K562 (cell line): ENCODE results near the gene SAMD14. TPM values are rescaled to one million over a fixed set of nuclear protein-coding genes. Genes with fewer than 3 reads are reported as not detected.
A peak's percentile ranks its signal among the peaks of the same experiment; 100 is the strongest.

ENCODE experiments used
- ARID4B ChIP-seq: sonication (generic); formaldehyde crosslinking; IDR thresholded peaks from 2 replicates; pipeline ENCODE4 v1.8.0; 2022; ENCODE audit warnings: mild to moderate bottlenecking, missing genetic modification reagents
- CXXC5 ChIP-seq: fragments of 250-450 bp; sonication (Bioruptor Pico); IDR thresholded peaks from 2 replicates; pipeline ENCODE4 v1.8.0; 2022; ENCODE audit warnings: inconsistent platforms, mild to moderate bottlenecking, moderate library complexity
- HNRNPL ChIP-seq: fragments of 200-400 bp; formaldehyde crosslinking; IDR thresholded peaks from 2 replicates; pipeline ENCODE4 v1.6.1; 2017; ENCODE audit warnings: low read depth, mild to moderate bottlenecking, low read length
- LCOR ChIP-seq: sonication (generic); formaldehyde crosslinking; IDR thresholded peaks from 2 replicates; pipeline ENCODE4 v1.8.0; 2022; ENCODE audit warnings: mild to moderate bottlenecking, missing genetic modification reagents
- MGA ChIP-seq: fragments of 450-650 bp; IDR thresholded peaks from 2 replicates; pipeline ENCODE4 v1.6.1; 2016; ENCODE audit warnings: mild to moderate bottlenecking, moderate library complexity
- RNF219 ChIP-seq: fragments of 250-450 bp; sonication (Bioruptor Pico); IDR thresholded peaks from 2 replicates; pipeline ENCODE4 v1.5.0; 2022; ENCODE audit warnings: mild to moderate bottlenecking
- polyA plus RNA-seq, 8 experiments: library from polyadenylated mRNA; depleted of rRNA in 4 of 8; stranded (reverse) in 5 of 8; unstranded in 3 of 8; fragments of >200 nt; fragmentation: Nextera tagmentation in 2 of 8; fragmentation: Illumina TruSeq in 1 of 8; extraction: Ambion mirVana in 2 of 8; extraction: Trizol in 1 of 8; gene quantifications; 2 replicates each; pipeline versions ENCODE4 v1.2.1 to v1.2.3, GENCODE V29; 2011 to 2014; ENCODE audit warnings: inconsistent platforms in 1 of 8, missing spikeins in 1 of 8
- total RNA-seq, 7 experiments: library from RNA; depleted of rRNA in 6 of 7; stranded (reverse); fragments of >200 nt in 6 of 7; fragmentation: Illumina TruSeq in 2 of 7; extraction: Trizol in 2 of 7; gene quantifications; 2 replicates each; pipeline versions ENCODE4 v1.2.1 to v1.2.3, GENCODE V29; 2011 to 2021; ENCODE audit warnings: low replicate concordance in 1 of 7

Gene SAMD14
- total and polyA plus RNA-seq, 9 of the 15 experiments (the other 6 are each of a cell fraction or from before 2014, with no cell fraction given): 0.04 to 0.07 TPM; not detected in 7

- TF ChIP-seq MGA (no peak), ARID4B (CRISPR knock-in tag) (no peak), LCOR (CRISPR knock-in tag) (peak; percentile 70; the same call in 1 of the 2 replicates), HNRNPL (no peak), RNF219 (no peak), CXXC5 (CRISPR knock-in tag) (peak; percentile 44)
Observed at GRCh38 chr17:50153650-50154575, 24.0 kb upstream of the SAMD14 start (continued).
